Keratinocyte (primary cell): ENCODE data around the gene BAIAP2. TPM values are rescaled to one million over a fixed set of nuclear protein-coding genes. Genes with fewer than 3 reads are reported as not detected.

Experiments used
- DNase-seq: peaks from one replicate; pipeline ENCODE4 v3.0.0-alpha.2; 2011; ENCODE audit warnings: low read depth, missing footprints, low spot score
- FAIRE-seq: peaks from 2 replicates; lab custom pipeline; 2011; peaks lifted over from hg19 to GRCh38; lab: Jason Lieb, UNC
- H2AFZ ChIP-seq: 2 replicates; pipeline ENCODE4 v1.6.0; 2012; ENCODE audit warnings: low read length, control low read depth, inconsistent platforms; ENCODE audit not compliant: control insufficient read depth
- H3K27ac ChIP-seq: 2 replicates; pipeline ENCODE4 v1.5.1; 2011; ENCODE audit warnings: low read length; ENCODE audit not compliant: control insufficient read depth, insufficient read depth
- H3K27me3 ChIP-seq: 3 replicates; pipeline ENCODE4 v1.6.0; 2011; ENCODE audit warnings: low read length; ENCODE audit not compliant: control insufficient read depth, insufficient read depth; ENCODE audit errors: extremely low read depth
- H3K36me3 ChIP-seq, 2 experiments: 2 replicates in 1 of 2; 3 replicates in 1 of 2; pipeline ENCODE4 v1.5.1; 2011; ENCODE audit warnings: low read length in 2 of 2, mild to moderate bottlenecking in 1 of 2; ENCODE audit not compliant: control insufficient read depth in 2 of 2, insufficient read depth in 2 of 2; ENCODE audit errors: extremely low read depth in 1 of 2
- H3K4me1 ChIP-seq: 3 replicates; pipeline ENCODE4 v1.5.1; 2011; ENCODE audit warnings: low read length; ENCODE audit not compliant: control insufficient read depth, insufficient read depth; ENCODE audit errors: extremely low read depth
- H3K4me2 ChIP-seq: 3 replicates; pipeline ENCODE4 v1.6.0; 2011; ENCODE audit warnings: low read depth, low read length; ENCODE audit not compliant: control insufficient read depth, insufficient read depth; ENCODE audit errors: extremely low read depth
- H3K4me3 ChIP-seq, 3 experiments: fragments of 200-600 bp in 1 of 3; sonication (generic) in 1 of 3; 2 replicates in 2 of 3; 3 replicates in 1 of 3; pipeline ENCODE4 v1.5.1; 2011 to 2016; ENCODE audit warnings: low read length in 3 of 3, mild to moderate bottlenecking in 3 of 3, control low read depth in 2 of 3, inconsistent platforms in 1 of 3, low read depth in 1 of 3, mixed read lengths in 1 of 3, mixed run types in 1 of 3, moderate library complexity in 1 of 3; ENCODE audit not compliant: control insufficient read depth in 2 of 3, insufficient read depth in 2 of 3; ENCODE audit errors: extremely low read depth in 1 of 3
- H3K79me2 ChIP-seq: 2 replicates; pipeline ENCODE4 v1.6.0; 2012; ENCODE audit warnings: low read length; ENCODE audit not compliant: control insufficient read depth, insufficient read depth
- H3K9ac ChIP-seq: 3 replicates; pipeline ENCODE4 v1.6.0; 2011; ENCODE audit warnings: low read length; ENCODE audit not compliant: control insufficient read depth, insufficient read depth; ENCODE audit errors: extremely low read depth
- H3K9me1 ChIP-seq: 3 replicates; pipeline ENCODE4 v1.6.0; 2011; ENCODE audit warnings: low read length; ENCODE audit not compliant: control insufficient read depth, insufficient read depth; ENCODE audit errors: extremely low read depth
- H3K9me3 ChIP-seq: 2 replicates; pipeline ENCODE4 v1.5.1; 2012; ENCODE audit warnings: low read depth, low read length; ENCODE audit not compliant: control insufficient read depth
- H4K20me1 ChIP-seq: 3 replicates; pipeline ENCODE4 v1.6.0; 2011; ENCODE audit warnings: low read length; ENCODE audit not compliant: control insufficient read depth, insufficient read depth; ENCODE audit errors: extremely low read depth
- CTCF ChIP-seq, 3 experiments: IDR thresholded peaks in 1 of 3; conservative IDR thresholded peaks in 1 of 3; optimal IDR thresholded peaks in 1 of 3; 2 replicates in 2 of 3; 3 replicates in 1 of 3; pipeline versions ENCODE3 to v1.5.1; 2011; ENCODE audit warnings: low read length in 3 of 3, mild to moderate bottlenecking in 3 of 3, moderate library complexity in 2 of 3, control low read depth in 1 of 3, inconsistent platforms in 1 of 3; ENCODE audit not compliant: insufficient read depth in 2 of 3; ENCODE audit errors: extremely low read depth in 1 of 3
- EZH2 ChIP-seq: IDR thresholded peaks from one replicate; pipeline ENCODE4 v1.6.1; 2012; ENCODE audit warnings: inconsistent platforms, mild to moderate bottlenecking, low read length, moderate library complexity
- dilution Hi-C: fragments of 300-500 bp; cut with MboI; formaldehyde crosslinking; loops from one replicate; pipeline ENCODE4 v1.7.0; 2020; ENCODE audit warnings: low sequenced_read_pairs; ENCODE audit not compliant: extremely low pct_ligation_motif_present
- polyA plus RNA-seq, 5 experiments: library from polyadenylated mRNA; depleted of rRNA in 3 of 5; stranded (reverse) in 3 of 5; stranded (forward) in 1 of 5; unstranded in 1 of 5; fragments of >200 nt; gene quantifications; 1 replicate in 1 of 5; 2 replicates in 3 of 5; 3 replicates in 1 of 5; pipeline versions ENCODE4 v1.2.1 to v1.2.3, GENCODE V29; 2011 to 2012; ENCODE audit warnings: missing spikeins in 2 of 5, low read depth in 1 of 5, low replicate concordance in 1 of 5

The BAIAP2 gene
- polyA plus RNA-seq, 1 donor (not counting 4 experiments of a cell fraction or from before 2014, with no cell fraction given) = 56.7 TPM

- dilution Hi-C loops = no loop called here
- H2AFZ ChIP-seq = no peak overlapping the region
- H3K9ac ChIP-seq = no peak overlapping the region
- H4K20me1 ChIP-seq = no peaks in the 10 kb centered on the region
- H3K36me3 ChIP-seq = peaks cover 46 to 61% of the 10 kb centered on the region in 2 experiments
- no peaks in the 10 kb centered on the region for H3K27me3 ChIP-seq
- H3K9me3 ChIP-seq = no peaks in the 10 kb centered on the region
- H3K4me3 ChIP-seq = no peak overlapping the region
- H3K79me2 ChIP-seq = peaks cover 4% of the 10 kb centered on the region
- FAIRE-seq (no peak), DNase-seq (no peak)
- no peak for TF ChIP-seq CTCF (optimal IDR thresholded peaks at IDR 0.05 in 1 of 3, IDR thresholded peaks at IDR 0.05 in 1 of 3, conservative IDR thresholded peaks at IDR 0.05 in 1 of 3; ENCODE audit: extremely low read depth in 1 of 3, insufficient read depth in 2 of 3, low read length in 3 of 3)
- TF ChIP-seq EZH2 = no peak
- no peak overlapping the region for H3K27ac ChIP-seq
- peaks cover 3% of the 10 kb centered on the region for H3K9me1 ChIP-seq
- no peak overlapping the region for H3K4me2 ChIP-seq
- H3K4me1 ChIP-seq = peaks cover 24% of the 10 kb centered on the region
Observed at GRCh38 chr17:81100668-81101067, 65.7 kb downstream of the BAIAP2 start.

- DNase-seq (no peak), FAIRE-seq (no peak)
- TF ChIP-seq CTCF (optimal IDR thresholded peaks at IDR 0.05 in 1 of 3, IDR thresholded peaks at IDR 0.05 in 1 of 3, conservative IDR thresholded peaks at IDR 0.05 in 1 of 3; ENCODE audit: extremely low read depth in 1 of 3, insufficient read depth in 2 of 3, low read length in 3 of 3) (peak; percentile 97 to 100 (median 100)), EZH2 (no peak)
Observed at GRCh38 chr17:81101614-81102306, 66.8 kb downstream of the BAIAP2 start.

More at GRCh38 chr17:81101614-81102306, 66.8 kb downstream of the BAIAP2 start:
- Histone ChIP-seq H3K9ac (no peak overlapping the region), H2AFZ (no peak overlapping the region), H3K4me3 (no peak overlapping the region), H3K9me3 (no peaks in the 10 kb centered on the region), H3K4me2 (no peak overlapping the region), H4K20me1 (no peaks in the 10 kb centered on the region), H3K27me3 (no peaks in the 10 kb centered on the region), H3K36me3 (peaks cover 44 to 55% of the 10 kb centered on the region in 2 experiments), H3K27ac (no peak overlapping the region), H3K4me1 (peaks cover 15% of the 10 kb centered on the region), H3K79me2 (peaks cover 4% of the 10 kb centered on the region), H3K9me1 (no peaks in the 10 kb centered on the region)
- dilution Hi-C loops = no loop called here
